Type B pancreatic cell (in vitro differentiated cells): ENCODE results near the gene OSBPL3. TPM values are rescaled to one million over a fixed set of nuclear protein-coding genes. Genes with fewer than 3 reads are reported as not detected.
A peak's percentile ranks its signal among the peaks of the same experiment; 100 is the strongest.

Experiments used
- DNase-seq: peaks from one replicate; pipeline ENCODE4 v3.0.0; 2021; ENCODE audit warnings: mixed read lengths; ENCODE audit not compliant: unreplicated experiment; ENCODE audit errors: extremely low spot score
- H3K27ac Mint-ChIP-seq: 2 replicates; pipeline ENCODE4 v1.8.0; 2021; ENCODE audit warnings: mild to moderate bottlenecking, mixed read lengths
- H3K27me3 Mint-ChIP-seq: 2 replicates; pipeline ENCODE4 v1.8.0; 2021; ENCODE audit warnings: mixed read lengths
- H3K36me3 Mint-ChIP-seq: 2 replicates; pipeline ENCODE4 v1.8.0; 2021; ENCODE audit warnings: mixed read lengths
- H3K4me1 Mint-ChIP-seq: one replicate; pipeline ENCODE4 v1.8.0; 2021; ENCODE audit warnings: mixed read lengths; ENCODE audit not compliant: unreplicated experiment
- H3K4me3 Mint-ChIP-seq: 2 replicates; pipeline ENCODE4 v1.8.0; 2021; ENCODE audit warnings: mild to moderate bottlenecking, mixed read lengths
- H3K9me3 Mint-ChIP-seq: 2 replicates; pipeline ENCODE4 v1.8.0; 2021; ENCODE audit warnings: mixed read lengths
- total RNA-seq: library from RNA; stranded (reverse); gene quantifications from 2 replicates; pipeline ENCODE4 v1.2.1, GENCODE V29; 2021; ENCODE audit warnings: low replicate concordance
- TF ChIP-seq, protein P1 (sequence below): fragments of 200-600 bp; sonication (generic); conservative IDR thresholded peaks from 2 replicates; pipeline ENCODE4 v1.5.0; 2021; ENCODE audit warnings: antibody characterized with exemption, mild to moderate bottlenecking

OSBPL3 gene
- total RNA-seq, 1 donor from 2014 or later, result 18.3 TPM

DNA sequence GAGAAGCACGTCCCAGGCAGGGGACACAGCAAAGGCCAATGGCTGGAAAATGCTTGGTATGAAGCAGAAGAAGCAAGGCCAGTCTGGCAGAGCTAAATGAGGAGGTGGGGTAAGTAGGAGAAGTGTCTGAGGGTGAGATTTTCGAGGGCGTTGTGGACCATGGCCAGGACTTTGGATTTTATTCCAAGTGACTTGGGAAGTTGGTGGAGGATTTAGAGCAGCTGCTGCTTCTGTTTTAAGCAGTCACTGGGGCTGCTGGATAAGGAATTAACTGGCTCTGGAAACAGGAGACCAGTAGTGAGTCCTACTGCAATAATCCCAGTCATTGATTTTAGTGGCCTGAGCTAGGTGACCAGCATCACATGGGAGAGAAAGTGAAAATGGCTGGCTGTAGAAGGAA lies 155.1 kb downstream of the OSBPL3 start:
- Mint-ChIP-seq H3K36me3 (peaks cover 8% of the 10 kb centered on the region), H3K9me3 (no peaks in the 10 kb centered on the region), H3K4me1 (peaks cover 40% of the 10 kb centered on the region), H3K27ac (peak overlapping the region; percentile 89), H3K4me3 (no peak overlapping the region), H3K27me3 (no peaks in the 10 kb centered on the region)
- DNase-seq, result no peak
- TF ChIP-seq, protein P1, sequence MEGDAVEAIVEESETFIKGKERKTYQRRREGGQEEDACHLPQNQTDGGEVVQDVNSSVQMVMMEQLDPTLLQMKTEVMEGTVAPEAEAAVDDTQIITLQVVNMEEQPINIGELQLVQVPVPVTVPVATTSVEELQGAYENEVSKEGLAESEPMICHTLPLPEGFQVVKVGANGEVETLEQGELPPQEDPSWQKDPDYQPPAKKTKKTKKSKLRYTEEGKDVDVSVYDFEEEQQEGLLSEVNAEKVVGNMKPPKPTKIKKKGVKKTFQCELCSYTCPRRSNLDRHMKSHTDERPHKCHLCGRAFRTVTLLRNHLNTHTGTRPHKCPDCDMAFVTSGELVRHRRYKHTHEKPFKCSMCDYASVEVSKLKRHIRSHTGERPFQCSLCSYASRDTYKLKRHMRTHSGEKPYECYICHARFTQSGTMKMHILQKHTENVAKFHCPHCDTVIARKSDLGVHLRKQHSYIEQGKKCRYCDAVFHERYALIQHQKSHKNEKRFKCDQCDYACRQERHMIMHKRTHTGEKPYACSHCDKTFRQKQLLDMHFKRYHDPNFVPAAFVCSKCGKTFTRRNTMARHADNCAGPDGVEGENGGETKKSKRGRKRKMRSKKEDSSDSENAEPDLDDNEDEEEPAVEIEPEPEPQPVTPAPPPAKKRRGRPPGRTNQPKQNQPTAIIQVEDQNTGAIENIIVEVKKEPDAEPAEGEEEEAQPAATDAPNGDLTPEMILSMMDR, result no peak

DNA sequence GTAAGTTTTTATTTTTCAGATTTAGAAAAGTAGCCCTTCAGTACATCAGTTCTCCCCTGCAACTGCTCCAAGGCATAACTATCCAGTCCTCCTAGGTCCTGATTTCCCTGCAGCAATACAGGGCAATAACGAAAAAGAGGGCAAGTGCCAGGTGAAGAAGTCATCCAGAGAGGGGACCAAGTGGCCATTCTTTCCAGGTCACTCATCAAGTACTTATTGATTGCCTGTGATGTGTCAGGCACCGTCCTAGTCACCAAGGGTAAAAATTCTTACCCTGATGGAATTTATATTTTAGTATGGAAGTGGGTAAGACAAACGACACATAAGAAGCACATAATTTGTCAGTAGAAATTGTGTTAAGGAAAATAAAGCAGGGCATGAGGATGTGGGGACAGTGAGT lies 155.6 kb downstream of the OSBPL3 start:
- no peak for DNase-seq

DNA sequence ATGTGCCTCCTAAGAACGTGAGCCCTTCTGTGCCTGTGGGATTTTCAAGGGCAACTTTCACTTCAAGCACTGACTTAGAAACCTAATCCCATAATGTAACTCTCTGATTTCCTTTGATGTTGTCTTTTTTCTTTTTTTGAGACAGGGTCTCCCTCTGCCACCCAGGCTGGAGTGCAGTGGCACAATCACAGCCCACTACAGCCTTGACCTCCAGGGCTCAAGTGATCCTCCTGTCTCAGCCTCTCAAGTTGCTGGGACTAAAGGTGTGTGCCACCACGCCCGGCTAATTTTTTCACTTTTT lies 158.3 kb downstream of the OSBPL3 start:
- peak overlapping the region; percentile 98 for H3K27ac Mint-ChIP-seq
- peaks cover 31% of the 10 kb centered on the region for H3K4me1 Mint-ChIP-seq
- H3K27me3 Mint-ChIP-seq, result no peaks in the 10 kb centered on the region
- H3K9me3 Mint-ChIP-seq, result no peaks in the 10 kb centered on the region
- no peak for DNase-seq
- H3K4me3 Mint-ChIP-seq, result no peak overlapping the region
- H3K36me3 Mint-ChIP-seq, result peaks cover 8% of the 10 kb centered on the region
- TF ChIP-seq, protein P1, result no peak

More for the DNA sequence above, 155.6 kb downstream of the OSBPL3 start:
- Mint-ChIP-seq H3K4me3 (no peak overlapping the region), H3K27me3 (no peaks in the 10 kb centered on the region), H3K27ac (peak overlapping the region; percentile 89), H3K36me3 (peaks cover 8% of the 10 kb centered on the region), H3K4me1 (peaks cover 40% of the 10 kb centered on the region), H3K9me3 (no peaks in the 10 kb centered on the region)
- TF ChIP-seq, protein P1, result no peak

DNA sequence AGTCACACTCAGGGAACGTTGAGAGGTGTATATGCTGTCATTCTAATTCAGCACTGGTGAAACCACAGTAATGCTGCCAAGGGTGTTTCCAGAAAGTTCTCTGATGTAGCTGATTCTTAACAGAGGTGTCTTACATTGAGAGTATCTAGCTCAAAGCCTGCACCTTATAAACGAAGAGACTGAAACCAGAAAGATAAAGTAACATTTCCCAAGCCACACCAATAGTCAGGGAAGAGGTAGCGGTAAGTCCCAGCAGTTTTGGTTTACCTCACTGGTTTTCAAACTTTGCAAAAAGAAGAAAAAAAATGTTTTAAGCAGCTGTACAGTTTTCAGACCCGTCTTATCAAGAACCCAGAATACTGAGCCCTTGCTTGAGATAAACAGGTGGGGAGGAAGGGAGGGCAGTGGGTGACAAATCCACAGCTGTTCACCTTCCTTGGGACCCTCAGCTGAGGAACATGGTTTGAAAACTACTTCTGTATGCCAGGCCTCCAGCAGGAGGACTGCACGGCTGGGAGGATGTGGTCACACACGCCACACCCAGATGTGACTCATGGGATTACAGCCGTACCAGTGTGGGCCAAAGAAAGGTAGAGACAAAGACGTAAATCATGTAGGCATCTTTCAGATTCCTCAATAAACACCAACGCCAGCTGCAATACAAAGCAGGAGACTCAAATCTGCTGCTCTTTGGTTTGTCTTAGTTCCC lies 158.8 kb downstream of the OSBPL3 start:
- no peaks in the 10 kb centered on the region for H3K9me3 Mint-ChIP-seq
- peaks cover 26% of the 10 kb centered on the region for H3K4me1 Mint-ChIP-seq
- DNase-seq, result no peak
- H3K4me3 Mint-ChIP-seq, result peak overlapping the region; percentile 61
- H3K27ac Mint-ChIP-seq, result peak overlapping the region; percentile 98
- TF ChIP-seq, protein P1, result no peak
- no peaks in the 10 kb centered on the region for H3K27me3 Mint-ChIP-seq
- H3K36me3 Mint-ChIP-seq, result peaks cover 5% of the 10 kb centered on the region

DNA sequence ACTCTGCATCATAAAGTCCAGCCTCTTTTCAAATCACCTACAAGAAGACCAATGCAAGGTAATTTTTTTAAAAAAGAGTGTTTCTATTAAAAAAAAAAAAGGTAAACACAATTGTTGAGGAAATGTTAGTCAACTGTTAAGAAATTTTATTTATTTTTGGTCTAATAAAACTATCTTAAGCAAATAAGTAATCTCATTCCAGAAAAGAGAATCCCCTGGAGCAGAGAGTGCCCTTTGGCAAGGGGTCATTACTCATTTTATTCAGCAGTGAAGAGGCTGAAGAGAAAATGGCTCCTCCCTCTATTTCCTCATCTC lies 159.3 kb downstream of the OSBPL3 start:
- H3K9me3 Mint-ChIP-seq, result no peaks in the 10 kb centered on the region
- TF ChIP-seq, protein P1, result no peak
- peaks cover 4% of the 10 kb centered on the region for H3K36me3 Mint-ChIP-seq
- no peak for DNase-seq
- peaks cover 21% of the 10 kb centered on the region for H3K4me1 Mint-ChIP-seq
- H3K27me3 Mint-ChIP-seq, result no peaks in the 10 kb centered on the region
- H3K27ac Mint-ChIP-seq, result peak overlapping the region; percentile 98
- no peak overlapping the region for H3K4me3 Mint-ChIP-seq
